GM13977 (cell line): ENCODE results near the gene HERC2.

Source experiments
- DNase-seq: peaks from one replicate; pipeline ENCODE4 v3.0.0; 2012; ENCODE audit warnings: low spot score
- CTCF ChIP-seq: IDR thresholded peaks from 2 replicates; pipeline ENCODE4 v1.5.1; 2012; ENCODE audit warnings: mild to moderate bottlenecking, control low read depth; ENCODE audit not compliant: insufficient read depth; ENCODE audit errors: extremely low read depth, missing control alignments
- in situ Hi-C: fragments of 300-500 bp; cut with MboI; formaldehyde crosslinking; loops from one replicate; pipeline ENCODE4 v1.12.0; 2022; ENCODE audit warnings: low sequenced_read_pairs, low pct_unique_long_range_greater_than_20kb, mixed read lengths, inconsistent platforms; ENCODE audit not compliant: unreplicated experiment

Gene HERC2

GRCh38 chr15:28120359-28120640, 201.7 kb downstream of the HERC2 start:
- no peak for DNase-seq
- no peak for TF ChIP-seq CTCF
- in situ Hi-C loops = no loop called here

GRCh38 chr15:28118531-28118930, 203.4 kb downstream of the HERC2 start:
- in situ Hi-C loops = no loop called here
- no peak for DNase-seq
- no peak for TF ChIP-seq CTCF

- no peak for TF ChIP-seq CTCF
- DNase-seq = no peak
- in situ Hi-C loops = no loop called here
These were observed 203.9 kb downstream of the HERC2 start for GRCh38 chr15:28118083-28118482.

- in situ Hi-C loops = no loop called here
- no peak for DNase-seq
- TF ChIP-seq CTCF = no peak
These were observed 204.5 kb downstream of the HERC2 start for GRCh38 chr15:28117432-28117990.

- in situ Hi-C loops = no loop called here
- no peak for TF ChIP-seq CTCF
- DNase-seq = no peak
These were observed 205.2 kb downstream of the HERC2 start for GRCh38 chr15:28116521-28117431.

GRCh38 chr15:28115871-28116270, 206.1 kb downstream of the HERC2 start:
- TF ChIP-seq CTCF = no peak
- no peak for DNase-seq
- in situ Hi-C loops = no loop called here
